ENCODE measurements around the gene DLK2.

DNA sequence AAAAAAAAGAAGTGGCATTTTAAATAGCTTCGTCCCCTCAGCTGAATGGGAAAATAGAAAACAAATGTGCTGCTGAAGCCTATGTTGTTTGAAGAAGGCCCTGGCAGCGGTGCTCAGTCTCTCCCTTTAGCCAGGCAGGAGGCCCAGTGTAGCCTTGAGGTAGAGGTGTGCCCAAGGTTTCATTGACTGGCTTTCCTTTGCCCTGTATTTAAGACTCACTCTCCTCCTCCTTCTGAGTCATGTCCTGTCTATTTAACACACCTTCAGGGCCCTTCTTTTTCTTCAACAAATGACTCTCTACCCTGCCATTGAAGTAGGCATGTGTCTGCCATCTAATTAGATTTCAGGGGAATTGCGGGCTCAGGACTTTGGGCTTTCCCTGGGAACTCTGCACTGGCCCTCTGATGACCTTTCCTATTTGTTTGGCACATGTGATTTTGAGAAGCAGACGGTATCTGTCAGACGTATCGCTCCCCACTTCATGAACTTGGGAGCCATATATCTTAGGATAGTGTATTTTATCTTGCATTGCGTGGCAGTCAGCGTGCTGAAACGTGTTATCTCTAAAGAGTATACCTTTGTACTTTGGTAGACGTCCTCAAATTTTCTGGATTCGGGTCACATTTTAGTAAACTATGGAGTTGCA lies 26.4 kb upstream of the DLK2 start:
- TF ChIP-seq POLR2A (IDR thresholded peaks at IDR 0.05) = no peak
- TF ChIP-seq, protein P1, sequence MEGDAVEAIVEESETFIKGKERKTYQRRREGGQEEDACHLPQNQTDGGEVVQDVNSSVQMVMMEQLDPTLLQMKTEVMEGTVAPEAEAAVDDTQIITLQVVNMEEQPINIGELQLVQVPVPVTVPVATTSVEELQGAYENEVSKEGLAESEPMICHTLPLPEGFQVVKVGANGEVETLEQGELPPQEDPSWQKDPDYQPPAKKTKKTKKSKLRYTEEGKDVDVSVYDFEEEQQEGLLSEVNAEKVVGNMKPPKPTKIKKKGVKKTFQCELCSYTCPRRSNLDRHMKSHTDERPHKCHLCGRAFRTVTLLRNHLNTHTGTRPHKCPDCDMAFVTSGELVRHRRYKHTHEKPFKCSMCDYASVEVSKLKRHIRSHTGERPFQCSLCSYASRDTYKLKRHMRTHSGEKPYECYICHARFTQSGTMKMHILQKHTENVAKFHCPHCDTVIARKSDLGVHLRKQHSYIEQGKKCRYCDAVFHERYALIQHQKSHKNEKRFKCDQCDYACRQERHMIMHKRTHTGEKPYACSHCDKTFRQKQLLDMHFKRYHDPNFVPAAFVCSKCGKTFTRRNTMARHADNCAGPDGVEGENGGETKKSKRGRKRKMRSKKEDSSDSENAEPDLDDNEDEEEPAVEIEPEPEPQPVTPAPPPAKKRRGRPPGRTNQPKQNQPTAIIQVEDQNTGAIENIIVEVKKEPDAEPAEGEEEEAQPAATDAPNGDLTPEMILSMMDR (IDR thresholded peaks at IDR 0.05) = no peak
